SK-N-SH (cell line): ENCODE data around the gene CHD9. TPM values are rescaled to one million over a fixed set of nuclear protein-coding genes. Genes with fewer than 3 reads are reported as not detected.

Experiments used
- CTCF ChIA-PET: fragments of 300-600, 350-600 bp; formaldehyde crosslinking; extraction: SDS; loops from one replicate; lab custom pipeline; 2021; lab: Yijun Ruan, JAX
- POLR2A ChIA-PET: fragments of 350-600 bp; sonication (Branson Sonifier 250); formaldehyde crosslinking; extraction: SDS; loops from one replicate; lab custom pipeline; 2020; ENCODE audit warnings: antibody characterized with exemption, inconsistent platforms; lab: Yijun Ruan, JAX
- DNase-seq: peaks from one replicate; pipeline ENCODE4 v3.0.0; 2012
- H2AFZ ChIP-seq: fragments of 200-600 bp; sonication (generic); 2 replicates; pipeline ENCODE4 v1.8.1; 2016; ENCODE audit warnings: antibody characterized with exemption, mild to moderate bottlenecking, low read depth
- H3F3A ChIP-seq: fragments of 200-600 bp; sonication (generic); replicated peaks from 2 replicates; pipeline ENCODE3; 2016; ENCODE audit warnings: antibody characterized with exemption, mild to moderate bottlenecking; ENCODE audit not compliant: insufficient read depth
- H3K27ac ChIP-seq, 2 experiments: fragments of 200-500 bp in 1 of 2; fragments of 200-600 bp in 1 of 2; sonication (Bioruptor generic) in 1 of 2; sonication (generic), shearing (Covaris generic) in 1 of 2; 2 replicates each; pipeline versions ENCODE4 v1.5.1 to v1.6.1; 2014 to 2016; ENCODE audit warnings: low read depth in 2 of 2, inconsistent platforms in 1 of 2, low read length in 1 of 2, mild to moderate bottlenecking in 1 of 2, mixed read lengths in 1 of 2
- H3K27me3 ChIP-seq: fragments of 200-600 bp; sonication (generic), shearing (Covaris generic); 2 replicates; pipeline ENCODE4 v1.6.1; 2016; ENCODE audit warnings: mixed run types; ENCODE audit not compliant: insufficient read depth
- H3K36me3 ChIP-seq, 2 experiments: fragments of 200-500 bp in 1 of 2; fragments of 200-600 bp in 1 of 2; sonication (Bioruptor generic) in 1 of 2; sonication (generic) in 1 of 2; replicated peaks in 1 of 2; 2 replicates each; pipeline versions ENCODE3 to v1.5.1; 2014 to 2016; ENCODE audit warnings: low read length in 1 of 2, mild to moderate bottlenecking in 1 of 2; ENCODE audit not compliant: insufficient read depth in 2 of 2, control insufficient read depth in 1 of 2
- H3K4me1 ChIP-seq, 2 experiments: fragments of 200-500 bp in 1 of 2; fragments of 200-600 bp in 1 of 2; sonication (Bioruptor generic) in 1 of 2; sonication (generic), shearing (Covaris generic) in 1 of 2; 2 replicates each; pipeline versions ENCODE4 v1.5.1 to v1.6.1; 2014 to 2016; ENCODE audit warnings: low read depth in 1 of 2, low read length in 1 of 2, mixed run types in 1 of 2; ENCODE audit not compliant: insufficient read depth in 2 of 2, control insufficient read depth in 1 of 2
- H3K4me2 ChIP-seq: fragments of 200-600 bp; sonication (generic), shearing (Covaris generic); 2 replicates; pipeline ENCODE4 v1.6.1; 2017; ENCODE audit warnings: mixed run types
- H3K4me3 ChIP-seq, 2 experiments: fragments of 200-500 bp in 1 of 2; fragments of 200-600 bp in 1 of 2; sonication (Bioruptor generic) in 1 of 2; sonication (generic), shearing (Covaris generic) in 1 of 2; 2 replicates each; pipeline versions ENCODE4 v1.5.1 to v1.8.1; 2014 to 2016; ENCODE audit warnings: low read depth in 2 of 2, inconsistent platforms in 1 of 2, low read length in 1 of 2, mild to moderate bottlenecking in 1 of 2, mixed read lengths in 1 of 2, moderate library complexity in 1 of 2
- H3K79me2 ChIP-seq: fragments of 200-600 bp; sonication (generic); 2 replicates; pipeline ENCODE4 v1.8.1; 2017; ENCODE audit warnings: mild to moderate bottlenecking; ENCODE audit not compliant: insufficient read depth
- H3K9ac ChIP-seq: fragments of 200-600 bp; sonication (generic); 2 replicates; pipeline ENCODE4 v1.6.1; 2017; ENCODE audit warnings: mixed run types
- H3K9me2 ChIP-seq: fragments of 200-600 bp; sonication (generic); 2 replicates; pipeline ENCODE4 v1.6.1; 2017; ENCODE audit warnings: mixed run types
- H3K9me3 ChIP-seq: fragments of 200-600 bp; sonication (generic); 2 replicates; pipeline ENCODE4 v1.6.1; 2017; ENCODE audit warnings: mixed run types, mild to moderate bottlenecking, moderate library complexity
- H4K20me1 ChIP-seq: fragments of 200-600 bp; sonication (generic); 2 replicates; pipeline ENCODE4 v1.6.1; 2017; ENCODE audit warnings: mild to moderate bottlenecking, mixed run types; ENCODE audit not compliant: insufficient read depth
- ELF1 ChIP-seq: IDR thresholded peaks from 2 replicates; pipeline ENCODE4 v1.4.0; 2012
- NFIC ChIP-seq: IDR thresholded peaks from 2 replicates; pipeline ENCODE4 v1.4.0; 2012; ENCODE audit warnings: borderline replicate concordance
- RAD21 ChIP-seq: IDR thresholded peaks from 2 replicates; pipeline ENCODE4 v1.6.1; 2012; ENCODE audit warnings: mild to moderate bottlenecking, low read length
- TAF1 ChIP-seq: IDR thresholded peaks from 2 replicates; pipeline ENCODE4 v1.6.1; 2012; ENCODE audit warnings: low read depth, mild to moderate bottlenecking, low read length, moderate library complexity, borderline replicate concordance
- WGBS: methylation state at CpG from one replicate; pipeline ENCODE4 v1.1.6; 2017; ENCODE audit warnings: low lambda C conversion rate; 5-methylcytosine and 5-hydroxymethylcytosine counted together
- polyA plus RNA-seq, 3 experiments: library from polyadenylated mRNA; depleted of rRNA; stranded (reverse); fragments of >200 nt; gene quantifications; 2 replicates each; pipeline ENCODE4 v1.2.3, GENCODE V29; 2012
- TF ChIP-seq, protein P1 (sequence below): IDR thresholded peaks from 2 replicates; pipeline ENCODE4 v1.4.0; 2012; ENCODE audit warnings: low read depth
- TF ChIP-seq, protein P2 (sequence below): IDR thresholded peaks from 2 replicates; pipeline ENCODE4 v1.6.1; 2012; ENCODE audit warnings: mild to moderate bottlenecking, low read depth, low read length, moderate library complexity

CHD9 gene
- polyA plus RNA-seq, 1 of the 3 experiments (the other 2 are of a cell fraction) = 6.2 TPM

GRCh38 chr16:53355064-53355463 lies 300.3 kb downstream of the CHD9 start:
- POLR2A ChIA-PET = no interaction called here
- no peak overlapping the region for H3K9ac ChIP-seq
- H3K27ac ChIP-seq = no peak overlapping the region
- TF ChIP-seq ELF1 = no peak
- H3K27me3 ChIP-seq = no peaks in the 10 kb centered on the region
- H3K4me3 ChIP-seq = no peak overlapping the region
- CTCF ChIA-PET = interaction anchor here (1.3 kb wide), 1 partner anchor 12 kb away, joined by 5 read pairs; no protein-coding TSS in a partner anchor
- whole genome bisulfite sequencing = 29% methylated on average over 4 of the region's 11 CpGs
- H3K79me2 ChIP-seq = no peaks in the 10 kb centered on the region
- H4K20me1 ChIP-seq = no peaks in the 10 kb centered on the region
- no peaks in the 10 kb centered on the region for H3K9me3 ChIP-seq
- H3K9me2 ChIP-seq = no peaks in the 10 kb centered on the region
- no peak for DNase-seq
- H3K4me1 ChIP-seq = no peaks in the 10 kb centered on the region
- no peaks in the 10 kb centered on the region for H3K36me3 ChIP-seq
- H2AFZ ChIP-seq = no peak overlapping the region
- no peak overlapping the region for H3K4me2 ChIP-seq
- H3F3A ChIP-seq = no peaks in the 10 kb centered on the region

- Histone ChIP-seq H3K9me3 (no peaks in the 10 kb centered on the region), H3K9ac (no peak overlapping the region), H3K4me3 (no peak overlapping the region), H2AFZ (no peak overlapping the region), H3F3A (no peaks in the 10 kb centered on the region), H3K27me3 (no peaks in the 10 kb centered on the region; the same call in 1 of the 2 replicates), H3K9me2 (no peaks in the 10 kb centered on the region), H3K4me1 (no peaks in the 10 kb centered on the region), H3K27ac (no peak overlapping the region), H3K4me2 (no peak overlapping the region), H4K20me1 (no peaks in the 10 kb centered on the region), H3K79me2 (no peaks in the 10 kb centered on the region), H3K36me3 (no peaks in the 10 kb centered on the region)
- DNase-seq = no peak
- ChIA-PET POLR2A (no interaction called here), CTCF (interaction anchor here (1.1 to 1.3 kb wide), 3 partner anchors 13 to 334 kb away, joined by 3 to 5 read pairs (median 3); no protein-coding TSS in a partner anchor)
- 0% methylated on average over 2 of the region's 4 CpGs for WGBS
- TF ChIP-seq, protein P1, sequence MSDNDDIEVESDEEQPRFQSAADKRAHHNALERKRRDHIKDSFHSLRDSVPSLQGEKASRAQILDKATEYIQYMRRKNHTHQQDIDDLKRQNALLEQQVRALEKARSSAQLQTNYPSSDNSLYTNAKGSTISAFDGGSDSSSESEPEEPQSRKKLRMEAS = no peak
- TF ChIP-seq RAD21 = peak; percentile 19; the same call in 1 of the 2 replicates
- TF ChIP-seq, protein P2, sequence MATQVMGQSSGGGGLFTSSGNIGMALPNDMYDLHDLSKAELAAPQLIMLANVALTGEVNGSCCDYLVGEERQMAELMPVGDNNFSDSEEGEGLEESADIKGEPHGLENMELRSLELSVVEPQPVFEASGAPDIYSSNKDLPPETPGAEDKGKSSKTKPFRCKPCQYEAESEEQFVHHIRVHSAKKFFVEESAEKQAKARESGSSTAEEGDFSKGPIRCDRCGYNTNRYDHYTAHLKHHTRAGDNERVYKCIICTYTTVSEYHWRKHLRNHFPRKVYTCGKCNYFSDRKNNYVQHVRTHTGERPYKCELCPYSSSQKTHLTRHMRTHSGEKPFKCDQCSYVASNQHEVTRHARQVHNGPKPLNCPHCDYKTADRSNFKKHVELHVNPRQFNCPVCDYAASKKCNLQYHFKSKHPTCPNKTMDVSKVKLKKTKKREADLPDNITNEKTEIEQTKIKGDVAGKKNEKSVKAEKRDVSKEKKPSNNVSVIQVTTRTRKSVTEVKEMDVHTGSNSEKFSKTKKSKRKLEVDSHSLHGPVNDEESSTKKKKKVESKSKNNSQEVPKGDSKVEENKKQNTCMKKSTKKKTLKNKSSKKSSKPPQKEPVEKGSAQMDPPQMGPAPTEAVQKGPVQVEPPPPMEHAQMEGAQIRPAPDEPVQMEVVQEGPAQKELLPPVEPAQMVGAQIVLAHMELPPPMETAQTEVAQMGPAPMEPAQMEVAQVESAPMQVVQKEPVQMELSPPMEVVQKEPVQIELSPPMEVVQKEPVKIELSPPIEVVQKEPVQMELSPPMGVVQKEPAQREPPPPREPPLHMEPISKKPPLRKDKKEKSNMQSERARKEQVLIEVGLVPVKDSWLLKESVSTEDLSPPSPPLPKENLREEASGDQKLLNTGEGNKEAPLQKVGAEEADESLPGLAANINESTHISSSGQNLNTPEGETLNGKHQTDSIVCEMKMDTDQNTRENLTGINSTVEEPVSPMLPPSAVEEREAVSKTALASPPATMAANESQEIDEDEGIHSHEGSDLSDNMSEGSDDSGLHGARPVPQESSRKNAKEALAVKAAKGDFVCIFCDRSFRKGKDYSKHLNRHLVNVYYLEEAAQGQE = 0 out of 2 replicates have a peak, but pooled peaks have one; percentile 21
Observed at GRCh38 chr16:53356478-53357207, 301.9 kb downstream of the CHD9 start.

GRCh38 chr16:53357208-53357586 lies 302.4 kb downstream of the CHD9 start:
- TF ChIP-seq TAF1 (no peak), NFIC (no peak)
- H3K4me2 ChIP-seq = no peak overlapping the region
- no peaks in the 10 kb centered on the region for H3K79me2 ChIP-seq
- H3K27me3 ChIP-seq = no peaks in the 10 kb centered on the region; the same call in 1 of the 2 replicates
- H3F3A ChIP-seq = no peaks in the 10 kb centered on the region
- H3K27ac ChIP-seq = no peak overlapping the region
- no peaks in the 10 kb centered on the region for H4K20me1 ChIP-seq
- H3K4me1 ChIP-seq = no peaks in the 10 kb centered on the region
- H3K9me2 ChIP-seq = no peaks in the 10 kb centered on the region
- H2AFZ ChIP-seq = no peak overlapping the region
- H3K4me3 ChIP-seq = no peak overlapping the region
- ChIA-PET CTCF (interaction anchor here (1.3 kb wide), 1 partner anchor 147 kb away, joined by 3 read pairs; no protein-coding TSS in a partner anchor), POLR2A (no interaction called here)
- no peaks in the 10 kb centered on the region for H3K36me3 ChIP-seq
- no peak for DNase-seq
- 0% methylated on average over 1 of the region's 5 CpGs for WGBS
- H3K9ac ChIP-seq = no peak overlapping the region
- no peaks in the 10 kb centered on the region for H3K9me3 ChIP-seq
